Measurements from ENCODE around the gene ZBTB2. TPM values are rescaled to one million over a fixed set of nuclear protein-coding genes. Genes with fewer than 3 reads are reported as not detected.

ZBTB2 gene
- total RNA-seq, 4 donors from 2014 or later = 2.4 to 9.6 (median 7.6) TPM

- Histone ChIP-seq H3K4me3 (peak overlapping the region; percentile 88 to 98 (median 96)), H3K4me1 (peaks cover 16 to 51% (median 29%) of the 10 kb centered on the region in 4 donors)
- no peak for TF ChIP-seq EP300 (IDR thresholded peaks at IDR 0.05; ENCODE audit: low read depth)
- TF ChIP-seq POLR2A (IDR thresholded peaks at IDR 0.05) = peak; percentile 78
- TF ChIP-seq POLR2AphosphoS5 (IDR thresholded peaks at IDR 0.05) = peak; percentile 78 to 83 (median 80)
These were observed 1.6 kb downstream of the ZBTB2 start for GRCh38 chr6:151389618-151390275.

GRCh38 chr6:151388997-151389617 is 2.3 kb downstream of the ZBTB2 start:
- intact Hi-C loops (cut with DNase I; ENCODE audit: low total_unique reads) = no loop called here
- Histone ChIP-seq H3K9me3 (no peaks in the 10 kb centered on the region), H3K4me3 (peak overlapping the region; percentile 88 to 98 (median 96)), H3K27me3 (no peaks in the 10 kb centered on the region), H3K36me3 (no peaks in the 10 kb centered on the region), H3K27ac (peak overlapping the region; percentile 97 to 100 (median 100)), H3K4me1 (peaks cover 13 to 45% (median 29%) of the 10 kb centered on the region in 4 donors)
- in situ Hi-C loops (cut with MboI; ENCODE audit: low pct_ligation_motif_present in 1 of 4, low pct_unique_long_range_greater_than_20kb in 1 of 4, low sequenced_read_pairs in 3 of 4) = no loop called here
- WGBS, 2 donors (ENCODE audit: low coverage in 1 of 2) = 22 to 25% methylated on average over 12 of the region's 12 CpGs
- TF ChIP-seq POLR2AphosphoS5 (IDR thresholded peaks at IDR 0.05) = no peak
- no peak for TF ChIP-seq EP300 (IDR thresholded peaks at IDR 0.05; ENCODE audit: low read depth)
- no peak for TF ChIP-seq POLR2A (IDR thresholded peaks at IDR 0.05)
- TF ChIP-seq CTCF (IDR thresholded peaks at IDR 0.05) = no peak
- DNase-seq = no peak

More at GRCh38 chr6:151389618-151390275, 1.6 kb downstream of the ZBTB2 start:
- WGBS, 2 donors (ENCODE audit: low coverage in 1 of 2) = 1% methylated on average over 43 of the region's 54 CpGs; no CpG with 5 or more reads in 1 of the 2 donors
- no peaks in the 10 kb centered on the region for H3K9me3 ChIP-seq
- H3K27ac ChIP-seq = peak overlapping the region; percentile 97 to 100 (median 100)
- H3K27me3 ChIP-seq = no peaks in the 10 kb centered on the region
- H3K36me3 ChIP-seq = no peaks in the 10 kb centered on the region
- DNase-seq = peak; percentile 74
- in situ Hi-C loops (cut with MboI; ENCODE audit: low pct_ligation_motif_present in 1 of 4, low pct_unique_long_range_greater_than_20kb in 1 of 4, low sequenced_read_pairs in 3 of 4) (no loop called here), intact Hi-C loops (cut with DNase I; ENCODE audit: low total_unique reads) (loop anchor here (10.0 kb wide), 1 partner anchor 55 kb away; no protein-coding TSS in a partner anchor)

- DNase-seq = no peak
- peaks cover 10 to 36% (median 23%) of the 10 kb centered on the region in 4 donors for H3K4me1 ChIP-seq
- intact Hi-C loops (cut with DNase I; ENCODE audit: low total_unique reads) (no loop called here), in situ Hi-C loops (cut with MboI; ENCODE audit: low pct_ligation_motif_present in 1 of 4, low pct_unique_long_range_greater_than_20kb in 1 of 4, low sequenced_read_pairs in 3 of 4) (no loop called here)
- H3K36me3 ChIP-seq = no peaks in the 10 kb centered on the region
- peak overlapping the region; percentile 97 to 100 (median 100) for H3K27ac ChIP-seq
- no peak for TF ChIP-seq CTCF (IDR thresholded peaks at IDR 0.05)
- TF ChIP-seq POLR2A (IDR thresholded peaks at IDR 0.05) = no peak
- no peak for TF ChIP-seq POLR2AphosphoS5 (IDR thresholded peaks at IDR 0.05)
- no peak for TF ChIP-seq EP300 (IDR thresholded peaks at IDR 0.05; ENCODE audit: low read depth)
- H3K27me3 ChIP-seq = no peaks in the 10 kb centered on the region
- no peaks in the 10 kb centered on the region for H3K9me3 ChIP-seq
- WGBS, 2 donors (ENCODE audit: low coverage in 1 of 2) = 91 to 100% methylated on average over 1 to 2 of the region's 2 CpGs
- H3K4me3 ChIP-seq = no peak overlapping the region
These were observed 3.1 kb downstream of the ZBTB2 start for GRCh38 chr6:151388236-151388635.

- H3K4me3 ChIP-seq = no peak overlapping the region
- H3K36me3 ChIP-seq = no peaks in the 10 kb centered on the region
- H3K4me1 ChIP-seq = peaks cover 5 to 28% (median 15%) of the 10 kb centered on the region in 4 donors
- peak overlapping the region in 1 of 4 donors; percentile 97 for H3K27ac ChIP-seq
- no peaks in the 10 kb centered on the region for H3K27me3 ChIP-seq
- 91 to 98% methylated on average over 11 of the region's 11 CpGs for WGBS, 2 donors (ENCODE audit: low coverage in 1 of 2)
- in situ Hi-C loops (cut with MboI; ENCODE audit: low pct_ligation_motif_present in 1 of 4, low pct_unique_long_range_greater_than_20kb in 1 of 4, low sequenced_read_pairs in 3 of 4) (no loop called here), intact Hi-C loops (cut with DNase I; ENCODE audit: low total_unique reads) (no loop called here)
- DNase-seq = no peak
- no peaks in the 10 kb centered on the region for H3K9me3 ChIP-seq
- TF ChIP-seq POLR2AphosphoS5 (IDR thresholded peaks at IDR 0.05) (no peak), CTCF (IDR thresholded peaks at IDR 0.05) (no peak), EP300 (IDR thresholded peaks at IDR 0.05; ENCODE audit: low read depth) (no peak), POLR2A (IDR thresholded peaks at IDR 0.05) (no peak)
These were observed 4.0 kb downstream of the ZBTB2 start for GRCh38 chr6:151387175-151387970.

Data from transverse colon (tissue), 4 donors.